H1 (cell line): ENCODE measurements around the gene ATMIN. TPM values are rescaled to one million over a fixed set of nuclear protein-coding genes. Genes with fewer than 3 reads are reported as not detected.

Experiments
- ASH2L ChIP-seq: fragments of 200-600, 300-600 bp; sonication (generic); IDR thresholded peaks from one replicate; pipeline ENCODE4 v1.7.1; 2017; ENCODE audit warnings: low read length
- BCL11A ChIP-seq, 2 experiments: IDR thresholded peaks; one replicate each; pipeline ENCODE4 v1.6.1; 2011; ENCODE audit warnings: low read depth in 2 of 2, low read length in 2 of 2, mild to moderate bottlenecking in 2 of 2
- CBX5 ChIP-seq: fragments of 300-800, 300-1000 bp; sonication (generic); IDR thresholded peaks from 2 replicates; pipeline ENCODE4 v1.7.1; 2016; ENCODE audit warnings: antibody characterized with exemption, low read length, low read depth
- GABPA ChIP-seq: IDR thresholded peaks from 2 replicates; pipeline ENCODE4 v1.6.1; 2011; ENCODE audit warnings: mild to moderate bottlenecking, low read length, moderate library complexity, borderline replicate concordance; ENCODE audit not compliant: insufficient read depth
- GTF2F1 ChIP-seq: IDR thresholded peaks from 2 replicates; pipeline ENCODE4 v1.6.1; 2012; ENCODE audit warnings: low read depth, low read length, improper control_type of control experiment, borderline replicate concordance
- JUN ChIP-seq: IDR thresholded peaks from 2 replicates; pipeline ENCODE4 v1.6.1; 2011; ENCODE audit warnings: low read depth, mild to moderate bottlenecking, improper control_type of control experiment, low read length
- JUND ChIP-seq: IDR thresholded peaks from 2 replicates; pipeline ENCODE4 v1.6.1; 2011; ENCODE audit warnings: mild to moderate bottlenecking, improper control_type of control experiment, low read length
- KDM4A ChIP-seq: IDR thresholded peaks from one replicate; pipeline ENCODE4 v1.7.1; 2012; ENCODE audit warnings: low read depth, mild to moderate bottlenecking, moderate library complexity, low read length, inconsistent platforms; ENCODE audit not compliant: severe bottlenecking
- NRF1 ChIP-seq: IDR thresholded peaks from 2 replicates; pipeline ENCODE4 v1.6.1; 2011; ENCODE audit warnings: mild to moderate bottlenecking, low read depth, low read length, improper control_type of control experiment
- PHF8 ChIP-seq: fragments of 200-600 bp; sonication (generic); conservative IDR thresholded peaks from 2 replicates; pipeline ENCODE4 v1.7.1; 2012; ENCODE audit warnings: low read depth, mild to moderate bottlenecking, inconsistent platforms, low read length, moderate library complexity
- POLR2AphosphoS5 ChIP-seq: IDR thresholded peaks from 2 replicates; pipeline ENCODE4 v1.6.1; 2011; ENCODE audit warnings: low read depth, low read length
- RAD21 ChIP-seq, 2 experiments: IDR thresholded peaks in 1 of 2; conservative IDR thresholded peaks in 1 of 2; 2 replicates each; pipeline ENCODE4 v1.6.1; 2011; ENCODE audit warnings: low read depth in 2 of 2, low read length in 2 of 2, improper control_type of control experiment in 1 of 2, inconsistent platforms in 1 of 2, mild to moderate bottlenecking in 1 of 2, moderate library complexity in 1 of 2
- RBBP5 ChIP-seq: IDR thresholded peaks from 2 replicates; pipeline ENCODE4 v1.7.1; 2012; ENCODE audit warnings: low read depth, mild to moderate bottlenecking, inconsistent platforms, low read length, moderate library complexity, borderline replicate concordance
- SAP30 ChIP-seq: fragments of 300-600 bp; sonication (generic); IDR thresholded peaks from 2 replicates; pipeline ENCODE4 v1.7.1; 2012; ENCODE audit warnings: low read length, moderate library complexity, mild to moderate bottlenecking, inconsistent platforms; ENCODE audit not compliant: insufficient read depth, insufficient replicate concordance
- SIN3A ChIP-seq, 2 experiments: IDR thresholded peaks in 1 of 2; conservative IDR thresholded peaks in 1 of 2; 2 replicates each; pipeline ENCODE4 v1.6.1; 2011 to 2012; ENCODE audit warnings: low read length in 2 of 2, improper control_type of control experiment in 1 of 2, low read depth in 1 of 2, mild to moderate bottlenecking in 1 of 2
- SIX5 ChIP-seq: IDR thresholded peaks from 2 replicates; pipeline ENCODE4 v1.6.1; 2011; ENCODE audit warnings: mild to moderate bottlenecking, low read depth, low read length
- TAF1 ChIP-seq: IDR thresholded peaks from 2 replicates; pipeline ENCODE4 v1.6.1; 2011; ENCODE audit warnings: mild to moderate bottlenecking, low read depth, low read length
- TEAD4 ChIP-seq: IDR thresholded peaks from 2 replicates; pipeline ENCODE4 v1.6.1; 2012; ENCODE audit warnings: low read depth, low read length, inconsistent platforms, mixed read lengths
- polyA plus RNA-seq, 7 experiments: library from polyadenylated mRNA; depleted of rRNA in 3 of 7; stranded (reverse) in 5 of 7; unstranded in 2 of 7; fragments of >200 nt in 5 of 7; fragments of 200-250 nt in 2 of 7; gene quantifications; 1 replicate in 5 of 7; 2 replicates in 1 of 7; 4 replicates in 1 of 7; pipeline versions ENCODE4 v1.2.1 to v1.2.3, GENCODE V29; 2011 to 2013; ENCODE audit warnings: missing spikeins in 2 of 7, mixed read lengths in 2 of 7
- total RNA-seq: library from RNA; stranded (reverse); fragmentation: NEBNext Ultra II Directional; extraction: Animal tissue kit (Norgen Biotek cat#: 25700); gene quantifications from 2 replicates; pipeline ENCODE4 v1.2.1, GENCODE V29; 2021
- TF ChIP-seq, protein P1 (sequence below): IDR thresholded peaks from 2 replicates; pipeline ENCODE4 v1.6.1; 2011; ENCODE audit warnings: low read depth, mild to moderate bottlenecking, low read length; ENCODE audit not compliant: insufficient read depth
- TF ChIP-seq, protein P2 (sequence below): IDR thresholded peaks from 2 replicates; pipeline ENCODE4 v1.6.1; 2012; ENCODE audit warnings: inconsistent platforms

Gene ATMIN
- total and polyA plus RNA-seq, 2 of the 8 experiments (the other 6 are each of a cell fraction or from before 2014, with no cell fraction given): 34.8 to 59.8 TPM

DNA sequence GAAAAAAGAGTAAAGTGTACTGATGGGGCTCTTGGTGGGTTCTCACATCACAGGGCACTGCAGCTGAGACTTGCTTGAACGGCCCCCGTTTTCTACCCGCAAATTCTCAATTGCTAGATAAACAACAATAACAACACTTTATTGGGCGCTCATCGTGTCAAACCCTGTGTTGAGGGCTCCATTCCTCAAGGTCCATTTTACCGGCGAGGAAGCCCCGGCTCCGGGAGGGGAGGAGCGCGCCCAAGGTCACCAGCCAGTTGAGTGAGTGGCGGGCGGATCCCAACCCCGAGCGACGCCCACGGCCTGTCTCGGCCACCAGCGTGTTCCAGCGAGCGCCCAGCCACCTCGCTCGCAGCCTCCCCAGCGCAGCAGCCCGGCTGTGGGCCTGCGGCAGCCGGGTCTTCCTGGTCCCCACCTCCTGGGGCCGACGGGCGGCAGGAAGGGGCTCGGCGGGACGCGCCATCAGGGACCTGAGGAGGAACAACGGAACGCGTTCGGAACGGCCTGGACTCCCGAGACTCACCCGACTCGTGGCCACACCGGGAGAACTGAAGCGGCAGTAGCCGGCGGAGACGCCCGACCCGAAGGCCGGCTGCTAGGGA lies 29.3 kb upstream of the ATMIN start (continued):
- TF ChIP-seq KDM4A (peak; percentile 71), GTF2F1 (no peak), BCL11A (IDR thresholded peaks at IDR 0.05; ENCODE audit: low read depth in 2 of 2, low read length in 2 of 2) (no peak), RBBP5 (no peak), POLR2AphosphoS5 (no peak), TEAD4 (no peak), JUN (no peak), TAF1 (no peak), PHF8 (peak; percentile 56), SIX5 (no peak), JUND (no peak), RAD21 (IDR thresholded peaks at IDR 0.05 in 1 of 2, conservative IDR thresholded peaks at IDR 0.05 in 1 of 2; ENCODE audit: low read depth in 2 of 2, low read length in 2 of 2) (no peak), SIN3A (conservative IDR thresholded peaks at IDR 0.05 in 1 of 2, IDR thresholded peaks at IDR 0.05 in 1 of 2; ENCODE audit: low read depth in 1 of 2, low read length in 2 of 2) (peak; percentile 35 to 86; a peak in 3 of 4 replicates), SAP30 (no peak), NRF1 (no peak), ASH2L (no peak), CBX5 (no peak), GABPA (no peak)
- TF ChIP-seq, protein P1, sequence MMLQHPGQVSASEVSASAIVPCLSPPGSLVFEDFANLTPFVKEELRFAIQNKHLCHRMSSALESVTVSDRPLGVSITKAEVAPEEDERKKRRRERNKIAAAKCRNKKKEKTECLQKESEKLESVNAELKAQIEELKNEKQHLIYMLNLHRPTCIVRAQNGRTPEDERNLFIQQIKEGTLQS: no peak
- TF ChIP-seq, protein P2, sequence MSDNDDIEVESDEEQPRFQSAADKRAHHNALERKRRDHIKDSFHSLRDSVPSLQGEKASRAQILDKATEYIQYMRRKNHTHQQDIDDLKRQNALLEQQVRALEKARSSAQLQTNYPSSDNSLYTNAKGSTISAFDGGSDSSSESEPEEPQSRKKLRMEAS: no peak
